Stimulated activated CD4-positive, alpha-beta T cell treated with anti-CD3 and anti-CD28 coated beads, Interleukin-2, amount 100 ng/mL, for 24 hours (primary cell): ENCODE data around the gene ATOX1.
"Not testable (repeated sequence)": the region's sequence is repeated elsewhere in the genome, so short reads cannot be mapped to it uniquely, and the experiment has no call there.

ENCODE experiments used
- DNase-seq, 2 donors: peaks; one replicate each; pipeline ENCODE4 v3.0.0-alpha.2; 2020

Gene ATOX1

GRCh38 chr5:151729597-151729996, 28.8 kb downstream of the ATOX1 start:
- not testable (repeated sequence) for DNase-seq

GRCh38 chr5:151724360-151724759, 34.1 kb downstream of the ATOX1 start:
- DNase-seq = no peak

DNA sequence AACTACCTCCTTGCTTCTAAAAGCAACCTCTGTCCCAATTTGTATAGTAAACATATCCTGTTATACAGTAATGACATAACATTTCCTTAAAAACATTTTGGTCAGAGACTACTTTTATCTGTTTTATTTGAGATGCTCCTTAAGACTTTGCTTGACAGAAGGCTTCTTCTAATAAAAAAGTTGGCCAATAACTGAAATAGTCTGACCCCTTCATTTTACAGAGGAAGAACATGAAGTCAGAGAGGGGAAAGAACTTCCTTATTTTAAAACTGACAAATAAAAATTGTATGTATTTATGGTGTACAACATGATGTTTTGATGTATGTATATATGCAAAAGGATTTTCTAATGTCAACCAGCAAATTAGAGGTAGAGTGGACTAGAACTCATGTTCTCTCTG, 35.9 kb downstream of the ATOX1 start:
- no peak for DNase-seq

- no peak for DNase-seq
These were observed 36.5 kb downstream of the ATOX1 start for GRCh38 chr5:151721812-151722391.

DNA sequence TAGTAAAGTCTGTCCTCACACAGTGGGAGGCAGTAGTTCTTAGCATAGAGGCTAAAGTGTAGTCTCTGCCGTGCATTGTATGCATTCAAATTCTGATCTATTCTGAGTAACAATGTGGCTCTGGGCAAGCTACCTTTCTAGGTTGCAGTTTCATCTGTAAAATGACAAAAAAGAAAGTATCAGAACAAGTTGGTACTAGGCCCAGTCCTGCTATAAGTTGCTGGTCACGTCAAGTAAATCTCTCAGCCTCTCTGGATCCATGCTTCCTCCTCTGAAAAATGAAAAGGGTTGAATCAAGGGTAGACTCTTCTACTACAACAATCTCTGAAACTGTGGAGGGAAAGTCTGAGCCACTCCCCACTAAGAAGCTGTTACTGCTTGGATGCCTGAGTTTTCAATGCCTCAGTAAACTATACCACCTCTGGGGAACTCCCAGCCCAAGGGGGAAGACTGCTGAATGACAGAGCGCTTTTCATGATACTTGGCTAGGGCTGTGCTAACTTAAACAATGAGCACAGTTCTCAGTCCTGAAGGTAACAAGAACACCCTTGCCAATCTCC, 37.3 kb downstream of the ATOX1 start:
- no peak for DNase-seq

- no peak for DNase-seq
These were observed 38.2 kb downstream of the ATOX1 start for GRCh38 chr5:151720215-151720614.

GRCh38 chr5:151719228-151720000, 39.0 kb downstream of the ATOX1 start:
- DNase-seq = peak in 1 of 2 donors; percentile 33

DNA sequence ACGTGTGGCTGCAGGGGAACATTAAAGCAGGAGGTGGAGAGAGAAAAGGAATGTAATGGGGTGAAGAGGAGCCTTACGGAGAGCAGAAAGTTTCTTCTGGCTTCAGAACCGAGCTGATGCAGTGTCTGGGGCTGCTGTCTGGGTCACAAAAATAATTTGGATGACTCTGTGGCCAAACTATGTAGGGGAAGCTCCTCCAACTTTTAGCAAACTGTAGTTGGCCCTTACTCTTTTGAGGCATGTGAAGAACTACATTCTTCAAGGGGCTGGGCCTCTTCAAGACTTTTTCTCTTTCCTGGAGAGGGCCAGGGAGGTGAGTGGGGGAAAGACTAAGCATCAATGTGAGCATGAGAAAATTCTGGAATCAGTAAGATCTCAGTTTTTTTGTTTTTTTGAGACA, 39.8 kb downstream of the ATOX1 start:
- DNase-seq = no peak

- no peak for DNase-seq
These were observed 40.3 kb downstream of the ATOX1 start for GRCh38 chr5:151718153-151718552.

- DNase-seq = no peak
These were observed 41.0 kb downstream of the ATOX1 start for GRCh38 chr5:151717416-151717815.

DNA sequence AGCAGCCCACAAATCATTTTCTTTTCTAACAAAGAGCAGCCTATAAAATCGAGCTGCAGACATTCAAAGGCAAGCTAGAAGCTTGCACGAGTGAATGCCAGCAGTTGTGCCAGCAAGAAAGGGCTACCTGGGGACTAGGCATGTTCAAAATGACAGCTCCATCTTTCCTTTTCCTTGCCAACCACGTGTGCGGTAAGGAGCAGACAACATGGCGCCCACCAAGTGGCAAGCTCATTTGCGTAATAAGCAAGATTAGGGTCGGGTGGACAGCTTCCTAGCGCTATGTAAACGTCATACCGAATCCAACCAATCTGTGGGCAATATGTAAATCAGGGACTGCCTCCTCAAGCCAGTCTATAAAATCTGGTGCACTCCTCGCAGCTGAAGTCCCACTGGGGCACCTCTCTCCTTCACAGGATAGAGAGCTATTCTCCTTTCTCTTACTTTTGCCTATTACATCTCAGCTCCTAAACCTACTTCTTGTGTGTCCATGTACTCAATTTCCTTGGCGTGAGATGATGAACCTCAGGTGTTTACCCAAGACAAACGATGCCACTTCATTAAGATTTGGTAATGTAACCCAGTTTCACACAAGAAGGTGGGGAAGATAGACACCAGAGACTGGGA, 49.2 kb downstream of the ATOX1 start:
- no peak for DNase-seq

DNA sequence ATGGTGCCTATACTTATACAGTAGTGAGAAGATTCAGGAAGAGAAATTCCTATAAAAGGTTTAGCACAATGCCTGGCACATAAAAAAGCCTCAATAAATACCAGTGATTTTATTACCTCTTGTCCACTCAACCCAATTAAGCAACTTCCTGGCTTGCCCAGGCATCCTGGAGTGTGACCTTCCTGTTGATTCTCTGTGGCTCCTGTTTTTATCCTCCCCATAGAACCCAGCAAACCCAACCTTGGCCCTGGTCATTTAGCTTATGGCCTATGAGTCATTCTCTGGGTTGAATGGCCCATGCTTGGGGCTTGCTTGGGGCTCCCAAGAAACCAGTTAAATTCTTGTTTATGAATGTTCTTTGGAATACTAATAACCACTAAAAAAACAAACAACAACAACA, 50.3 kb downstream of the ATOX1 start:
- no peak for DNase-seq

DNA sequence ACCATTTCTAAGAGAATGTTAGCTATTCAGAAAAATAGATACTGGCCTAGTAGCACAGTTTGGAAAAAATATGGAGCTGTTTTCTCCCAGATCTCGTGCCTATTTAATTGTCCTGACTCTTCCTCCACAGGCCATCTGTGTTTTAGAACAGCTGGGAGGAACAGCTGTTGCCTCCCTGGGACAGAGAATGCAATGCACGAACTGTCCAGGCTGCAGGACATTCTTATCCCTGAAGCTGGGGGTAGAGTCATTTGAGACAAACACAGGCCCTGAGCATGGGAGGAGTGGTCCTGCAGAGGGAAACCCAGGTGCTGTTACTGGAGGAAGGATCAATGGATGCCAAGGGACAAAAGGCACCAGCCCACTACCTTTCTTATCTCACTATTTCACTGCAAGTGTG, 50.9 kb downstream of the ATOX1 start:
- no peak for DNase-seq

DNA sequence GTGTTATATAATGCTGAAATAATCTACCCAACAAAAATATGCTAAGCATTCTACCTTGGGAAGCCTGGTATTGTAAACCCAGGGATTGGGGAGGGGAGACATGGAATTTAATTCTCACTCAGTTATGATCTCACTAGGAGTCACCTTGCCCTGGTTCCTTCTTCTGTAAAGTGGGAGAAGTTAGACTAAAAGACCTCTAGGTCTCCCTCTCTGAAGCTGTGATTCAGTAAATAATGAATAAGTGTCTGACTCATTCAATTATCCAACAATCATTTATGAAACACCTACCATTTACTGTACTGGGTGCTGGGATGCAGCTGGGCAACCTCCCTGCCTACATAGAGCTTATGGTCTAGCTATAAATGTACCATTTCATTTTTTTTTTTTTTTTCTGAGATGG, 51.5 kb downstream of the ATOX1 start:
- no peak for DNase-seq

DNA sequence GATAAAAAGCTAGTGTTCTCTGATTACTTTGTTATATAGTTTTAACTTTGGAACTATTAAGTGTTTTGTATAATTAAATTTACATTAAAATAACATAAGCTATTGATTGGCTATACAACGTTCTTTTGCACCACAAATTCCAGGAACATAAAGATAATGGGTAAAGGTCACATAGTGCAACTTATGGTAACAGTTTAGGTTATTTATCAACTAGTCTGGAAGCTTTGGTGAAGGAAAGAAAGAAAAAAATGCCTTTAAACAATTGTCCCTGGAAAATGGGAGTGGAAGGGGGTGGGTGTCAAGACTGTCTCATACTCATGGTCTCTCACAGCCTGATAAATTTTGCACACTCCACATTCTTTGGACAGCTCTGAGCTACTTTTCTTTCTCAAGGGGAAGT, 54.7 kb downstream of the ATOX1 start:
- no peak for DNase-seq

GRCh38 chr5:151703227-151703626, 55.2 kb downstream of the ATOX1 start:
- DNase-seq = no peak

- no peak for DNase-seq
These were observed 57.6 kb downstream of the ATOX1 start for GRCh38 chr5:151700820-151701219.

- no peak for DNase-seq
These were observed 58.1 kb downstream of the ATOX1 start for GRCh38 chr5:151700296-151700695.

DNA sequence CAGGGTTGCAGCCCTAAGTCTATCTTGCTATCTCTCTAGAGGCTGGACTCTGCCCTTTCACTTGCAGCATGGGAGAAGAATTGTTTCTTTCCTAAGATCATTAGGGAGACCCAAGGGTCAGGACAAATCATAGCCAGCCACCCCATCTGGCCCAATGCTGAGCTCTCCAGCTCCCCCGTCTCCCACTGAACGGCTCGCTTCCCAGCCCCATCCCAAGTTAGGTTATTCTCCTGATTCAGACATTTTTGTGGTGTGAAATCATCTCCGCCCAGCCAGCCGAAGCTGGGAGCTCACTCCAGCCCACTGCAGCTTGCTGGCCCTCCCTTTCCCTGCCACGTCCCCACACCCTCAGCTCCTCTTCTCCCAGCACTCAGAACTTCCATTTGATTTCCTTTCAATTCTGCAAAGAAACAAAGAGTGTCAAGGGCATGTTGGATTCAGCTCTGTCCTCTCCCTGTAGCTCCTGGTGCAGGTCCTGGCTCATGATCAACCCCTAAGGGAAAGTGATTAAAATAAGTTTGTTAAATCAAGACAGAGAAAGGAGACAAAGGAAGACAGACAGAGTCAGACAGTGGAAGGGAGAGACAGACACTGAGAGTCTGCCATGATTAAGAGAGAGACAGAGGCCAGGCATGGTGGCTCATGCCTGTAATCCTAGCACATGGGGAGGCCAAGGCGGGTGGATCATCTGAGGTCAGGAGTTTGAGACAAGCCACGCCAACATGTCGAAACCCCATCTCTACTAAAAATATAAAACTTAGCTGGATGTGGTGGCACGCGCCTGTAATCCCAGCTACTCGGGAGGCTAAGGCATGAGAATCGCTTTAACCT, 59.1 kb downstream of the ATOX1 start:
- DNase-seq = no peak

- DNase-seq = not testable (repeated sequence)
These were observed 60.4 kb downstream of the ATOX1 start for GRCh38 chr5:151698081-151698480.

DNA sequence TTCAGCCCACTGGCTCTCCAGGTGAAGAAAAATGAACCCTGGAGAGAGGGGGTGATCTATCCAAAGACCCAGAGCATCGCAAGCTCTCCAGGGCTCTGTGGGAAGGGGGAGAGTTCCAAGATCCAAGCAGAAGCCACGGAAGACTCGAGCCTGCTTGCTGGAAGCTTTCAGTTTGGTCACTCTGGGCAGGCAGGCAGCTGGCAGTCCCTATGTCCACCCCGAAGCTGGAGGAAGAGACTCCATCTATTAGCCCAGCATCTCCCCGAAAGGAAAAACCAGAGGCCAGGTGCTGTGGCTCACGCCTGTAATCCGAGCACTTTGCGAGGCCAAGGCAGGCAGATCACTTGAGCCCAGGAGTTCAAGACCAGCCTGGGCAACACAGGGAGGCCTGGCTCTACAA, 61.0 kb downstream of the ATOX1 start:
- no peak for DNase-seq

- DNase-seq = no peak
These were observed 61.9 kb downstream of the ATOX1 start for GRCh38 chr5:151696470-151697061.

DNA sequence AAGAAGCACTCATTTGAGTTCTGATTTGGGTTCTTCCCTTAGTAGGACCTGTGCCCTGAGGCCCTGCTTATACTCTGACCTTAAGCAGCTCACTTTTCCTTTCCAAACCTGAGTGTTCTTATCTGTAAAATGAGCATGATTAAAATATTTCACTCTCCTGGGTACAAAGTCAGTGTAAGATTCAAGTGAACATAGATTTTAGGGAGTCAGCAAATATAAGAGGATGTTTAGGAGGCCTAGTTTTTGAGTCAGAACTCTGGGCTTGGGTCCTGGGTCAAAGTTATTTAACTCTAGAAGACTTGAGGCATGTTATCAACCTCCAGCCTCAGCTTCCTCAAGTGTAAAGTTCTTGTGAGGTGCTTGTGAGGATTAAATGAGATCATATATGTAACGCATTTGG, 63.0 kb downstream of the ATOX1 start:
- DNase-seq = no peak
